Gastrocnemius medialis (tissue), 4 donors: Measurements from ENCODE around the gene CDKN1C. TPM values are rescaled to one million over a fixed set of nuclear protein-coding genes. Genes with fewer than 3 reads are reported as not detected.

Experiments
- ATAC-seq, 2 donors: fragments of 150-250 bp; one replicate each; pipeline ENCODE4 v1.9.1; 2016
- DNase-seq, 2 donors: peaks; one replicate each; pipeline ENCODE4 v3.0.0-alpha.2; 2019
- H3K27ac ChIP-seq, 4 donors: fragments of 200-600 bp; sonication (generic); 1 replicate in 1 of 4; 2 replicates in 3 of 4; pipeline ENCODE4 v1.5.1; 2016 to 2018; ENCODE audit warnings: mild to moderate bottlenecking in 2 of 4, moderate library complexity in 1 of 4
- H3K27me3 ChIP-seq, 3 donors: fragments of 200-600 bp; sonication (generic) in 2 of 3; 1 replicate in 1 of 3; 2 replicates in 2 of 3; pipeline versions ENCODE4 v1.5.1 to v1.6.0; 2016 to 2019; ENCODE audit warnings: mild to moderate bottlenecking in 1 of 3, moderate library complexity in 1 of 3
- H3K36me3 ChIP-seq, 2 donors: fragments of 200-600 bp; sonication (generic) in 1 of 2; one replicate each; pipeline ENCODE4 v1.5.1; 2017 to 2018
- H3K4me1 ChIP-seq, 2 donors: fragments of 200-600 bp; sonication (generic) in 1 of 2; one replicate each; pipeline ENCODE4 v1.5.1; 2016 to 2017; ENCODE audit warnings: mild to moderate bottlenecking in 2 of 2
- H3K4me3 ChIP-seq, 4 donors: fragments of 200-600 bp; sonication (generic) in 3 of 4; 1 replicate in 1 of 4; 2 replicates in 3 of 4; pipeline ENCODE4 v1.5.1; 2016 to 2019; ENCODE audit warnings: mild to moderate bottlenecking in 2 of 4
- H3K9me3 ChIP-seq, 3 donors: fragments of 200-600 bp; sonication (generic) in 2 of 3; 1 replicate in 1 of 3; 2 replicates in 2 of 3; pipeline ENCODE4 v1.5.1; 2016 to 2019
- POLR2A ChIP-seq, 2 donors: fragments of 450-650 bp; IDR thresholded peaks; one replicate each; pipeline ENCODE4 v1.6.1; 2017; ENCODE audit warnings: antibody characterized with exemption in 2 of 2, mild to moderate bottlenecking in 2 of 2, moderate library complexity in 2 of 2
- in situ Hi-C, 4 donors: fragments of 200-750 bp; cut with MboI; loops; one replicate each; pipeline versions ENCODE4 v1.15.0 to v1.8.0; 2017; ENCODE audit warnings: low sequenced_read_pairs in 4 of 4
- intact Hi-C: fragments of 100-400 bp; cut with DNase I; formaldehyde crosslinking; loops from one replicate; pipeline ENCODE4 v1.15.1; 2023; ENCODE audit warnings: low total_unique reads
- total RNA-seq, 4 donors: library from RNA; depleted of rRNA; stranded (reverse); fragments of >200 nt; gene quantifications; one replicate each; pipeline versions ENCODE4 v1.1.0 to v1.2.3, GENCODE V29; 2016
- TF ChIP-seq, protein P1 (sequence below), 5 experiments: fragments of 450-650 bp in 3 of 5; fragments of 200-600 bp in 2 of 5; sonication (generic) in 2 of 5; IDR thresholded peaks in 4 of 5; conservative IDR thresholded peaks in 1 of 5; 1 replicate in 4 of 5; 2 replicates in 1 of 5; pipeline ENCODE4 v1.5.1; 2016 to 2019; ENCODE audit warnings: antibody characterized with exemption in 5 of 5, mild to moderate bottlenecking in 3 of 5, moderate library complexity in 3 of 5

The CDKN1C gene
- total RNA-seq, 4 donors from 2014 or later = 22.0 to 56.9 (median 38.5) TPM

DNA sequence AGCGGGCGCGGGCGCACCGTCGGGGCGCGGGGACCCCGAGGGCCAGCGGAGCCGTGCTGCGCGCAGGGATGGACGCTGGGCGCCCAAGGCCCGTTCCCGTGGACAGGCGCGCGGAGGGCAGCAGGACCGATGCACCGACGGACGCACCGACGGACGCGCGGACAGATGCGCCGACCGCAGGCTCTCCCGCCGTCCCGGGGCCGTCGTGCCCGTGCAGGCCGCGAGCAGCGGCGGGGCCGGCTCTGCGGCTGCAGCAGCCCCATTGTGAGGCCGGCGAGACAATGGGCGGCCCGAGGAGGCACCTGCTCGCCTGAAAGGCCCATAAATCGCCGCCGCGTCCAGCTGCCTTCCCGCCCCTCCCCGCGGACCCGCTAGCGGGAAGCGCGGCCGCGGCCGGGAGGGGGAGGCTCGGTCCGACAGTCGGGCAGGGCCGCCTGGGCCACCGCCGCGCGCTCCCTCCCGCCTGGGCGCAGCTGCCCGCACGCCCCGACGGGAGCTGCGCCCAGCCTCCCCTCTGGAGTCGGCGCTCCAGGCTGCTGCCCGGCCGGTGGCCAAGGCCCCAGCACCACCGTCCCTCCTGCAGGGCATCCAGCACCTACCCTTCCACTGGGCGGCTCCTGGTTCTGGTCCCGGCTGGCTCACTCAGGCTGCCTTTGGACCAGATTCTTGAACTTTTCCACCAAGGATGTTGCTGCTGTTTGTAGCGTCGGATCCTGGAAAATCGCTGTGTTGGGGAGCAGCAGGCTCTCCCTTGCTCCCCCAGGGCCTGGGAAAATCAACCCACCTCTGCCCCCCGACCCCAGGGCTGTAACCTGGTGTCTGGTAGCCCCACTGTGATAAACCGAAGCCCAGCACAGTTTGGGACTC is 15.8 kb downstream of the CDKN1C start:
- no peak overlapping the region for H3K4me3 ChIP-seq
- H3K9me3 ChIP-seq = no peaks in the 10 kb centered on the region
- H3K27me3 ChIP-seq = peaks cover 28 to 40% (median 34%) of the 10 kb centered on the region in 3 donors
- no peak for ATAC-seq
- in situ Hi-C loops = no loop called here
- no peak for DNase-seq
- TF ChIP-seq, protein P1, sequence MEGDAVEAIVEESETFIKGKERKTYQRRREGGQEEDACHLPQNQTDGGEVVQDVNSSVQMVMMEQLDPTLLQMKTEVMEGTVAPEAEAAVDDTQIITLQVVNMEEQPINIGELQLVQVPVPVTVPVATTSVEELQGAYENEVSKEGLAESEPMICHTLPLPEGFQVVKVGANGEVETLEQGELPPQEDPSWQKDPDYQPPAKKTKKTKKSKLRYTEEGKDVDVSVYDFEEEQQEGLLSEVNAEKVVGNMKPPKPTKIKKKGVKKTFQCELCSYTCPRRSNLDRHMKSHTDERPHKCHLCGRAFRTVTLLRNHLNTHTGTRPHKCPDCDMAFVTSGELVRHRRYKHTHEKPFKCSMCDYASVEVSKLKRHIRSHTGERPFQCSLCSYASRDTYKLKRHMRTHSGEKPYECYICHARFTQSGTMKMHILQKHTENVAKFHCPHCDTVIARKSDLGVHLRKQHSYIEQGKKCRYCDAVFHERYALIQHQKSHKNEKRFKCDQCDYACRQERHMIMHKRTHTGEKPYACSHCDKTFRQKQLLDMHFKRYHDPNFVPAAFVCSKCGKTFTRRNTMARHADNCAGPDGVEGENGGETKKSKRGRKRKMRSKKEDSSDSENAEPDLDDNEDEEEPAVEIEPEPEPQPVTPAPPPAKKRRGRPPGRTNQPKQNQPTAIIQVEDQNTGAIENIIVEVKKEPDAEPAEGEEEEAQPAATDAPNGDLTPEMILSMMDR (IDR thresholded peaks at IDR 0.05 in 4 of 5, conservative IDR thresholded peaks at IDR 0.05 in 1 of 5) = no peak
- no peak for TF ChIP-seq POLR2A (IDR thresholded peaks at IDR 0.05)
- no peak overlapping the region for H3K27ac ChIP-seq
- no peaks in the 10 kb centered on the region for H3K4me1 ChIP-seq
- intact Hi-C loops = no loop called here
- no peaks in the 10 kb centered on the region for H3K36me3 ChIP-seq

DNA sequence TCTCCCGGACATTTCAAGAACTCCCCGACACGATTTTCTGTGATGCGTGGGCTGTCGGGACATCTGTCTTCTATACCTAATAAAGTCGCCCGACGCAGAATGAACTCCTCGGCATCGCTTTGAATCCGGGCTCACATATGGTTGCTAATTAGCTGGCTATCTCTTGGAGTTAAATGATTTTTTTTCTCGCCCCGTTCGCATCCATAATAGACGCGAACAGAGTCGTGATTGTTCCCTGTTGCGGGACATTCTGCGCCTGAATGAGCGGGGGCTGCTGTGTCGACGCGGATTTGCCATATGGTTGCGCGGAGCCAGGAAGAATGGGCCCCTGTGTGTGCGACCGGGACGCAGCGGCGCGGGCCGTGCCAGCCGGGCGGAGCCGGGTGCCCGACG is 16.4 kb downstream of the CDKN1C start:
- no peak for TF ChIP-seq POLR2A (IDR thresholded peaks at IDR 0.05)
- TF ChIP-seq, protein P1 (IDR thresholded peaks at IDR 0.05 in 4 of 5, conservative IDR thresholded peaks at IDR 0.05 in 1 of 5) = no peak
- DNase-seq (no peak), ATAC-seq (no peak)
- Histone ChIP-seq H3K27ac (no peak overlapping the region), H3K4me1 (no peaks in the 10 kb centered on the region), H3K4me3 (no peak overlapping the region), H3K9me3 (no peaks in the 10 kb centered on the region), H3K36me3 (no peaks in the 10 kb centered on the region), H3K27me3 (peaks cover 28 to 40% (median 34%) of the 10 kb centered on the region in 3 donors)
- intact Hi-C loops (no loop called here), in situ Hi-C loops (no loop called here)

DNA sequence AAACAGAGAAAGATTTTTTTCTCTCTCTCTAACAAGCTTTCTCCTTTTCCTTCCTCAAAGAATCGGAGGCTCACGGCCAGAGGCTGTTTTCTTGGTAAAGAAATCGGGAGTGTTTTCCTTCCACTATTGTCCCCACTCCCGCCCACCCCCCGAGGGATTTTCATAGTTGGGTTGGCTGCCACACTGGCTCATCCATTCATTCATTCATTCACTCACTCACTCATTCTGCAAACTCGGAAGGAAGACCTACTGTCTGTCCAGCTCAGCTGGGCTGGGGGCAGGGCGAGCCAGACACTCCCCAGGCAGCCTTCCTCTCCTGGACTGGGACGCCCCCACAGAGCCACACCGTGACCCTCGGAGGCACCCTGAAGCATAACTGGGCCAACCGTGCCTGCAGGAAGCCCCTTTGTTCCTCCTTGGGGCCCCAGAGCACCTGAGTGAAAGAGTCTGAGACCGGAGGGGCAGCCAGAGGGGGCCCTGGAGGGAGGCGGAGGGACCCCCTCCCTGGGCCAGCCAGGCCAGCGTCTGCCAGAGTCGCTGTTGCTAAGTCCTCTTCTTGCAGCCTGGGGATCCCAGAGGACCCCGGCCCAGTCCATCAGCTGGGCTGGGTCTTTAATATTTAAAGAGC is 17.0 kb downstream of the CDKN1C start:
- DNase-seq (no peak), ATAC-seq (no peak)
- H3K4me3 ChIP-seq = peak overlapping the region in 1 of 4 donors; percentile 23
- no peaks in the 10 kb centered on the region for H3K9me3 ChIP-seq
- TF ChIP-seq, protein P1 (IDR thresholded peaks at IDR 0.05 in 4 of 5, conservative IDR thresholded peaks at IDR 0.05 in 1 of 5) = no peak
- no peak for TF ChIP-seq POLR2A (IDR thresholded peaks at IDR 0.05)
- in situ Hi-C loops (no loop called here), intact Hi-C loops (no loop called here)
- no peaks in the 10 kb centered on the region for H3K36me3 ChIP-seq
- no peaks in the 10 kb centered on the region for H3K4me1 ChIP-seq
- no peak overlapping the region for H3K27ac ChIP-seq
- H3K27me3 ChIP-seq = peaks cover 28 to 41% (median 34%) of the 10 kb centered on the region in 3 donors

DNA sequence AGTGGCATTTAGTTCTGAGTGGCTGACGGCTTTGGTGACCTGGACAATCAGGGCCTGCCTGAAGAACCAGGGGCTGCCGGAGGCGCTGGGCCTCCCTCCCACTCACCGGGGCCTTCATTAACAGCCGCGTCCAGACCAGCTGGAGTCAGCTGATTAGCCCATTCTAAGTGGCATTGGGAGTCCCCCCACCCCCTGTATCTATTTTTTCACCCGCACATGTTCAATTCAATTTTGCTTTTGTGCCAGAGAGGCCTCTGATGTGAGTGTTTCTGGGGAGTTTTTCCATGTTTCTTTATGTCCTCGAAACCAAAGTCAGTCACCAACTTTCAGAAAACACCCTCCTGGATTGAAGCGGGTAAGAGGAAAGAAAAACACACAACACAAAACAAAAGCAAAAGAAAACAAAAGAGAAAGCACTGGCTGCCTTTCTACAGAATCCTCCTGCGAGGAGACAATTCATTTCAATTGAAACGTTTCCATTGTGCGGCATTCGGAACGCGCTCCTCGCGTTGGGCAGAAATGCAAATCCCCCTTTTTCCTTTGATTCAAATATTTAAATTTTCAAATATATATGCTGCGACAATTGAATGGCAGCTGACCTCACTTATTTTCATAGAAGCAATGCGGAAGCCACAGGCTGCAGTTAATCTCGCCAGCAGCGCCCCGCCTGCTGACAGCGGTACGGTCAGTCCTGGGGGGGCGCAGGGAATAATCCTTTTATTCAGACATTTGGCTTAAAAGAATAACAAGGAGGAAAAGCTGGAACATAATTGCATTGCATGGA is 17.7 kb downstream of the CDKN1C start:
- no peaks in the 10 kb centered on the region for H3K4me1 ChIP-seq
- TF ChIP-seq, protein P1 (IDR thresholded peaks at IDR 0.05 in 4 of 5, conservative IDR thresholded peaks at IDR 0.05 in 1 of 5) = no peak
- TF ChIP-seq POLR2A (IDR thresholded peaks at IDR 0.05) = no peak
- H3K4me3 ChIP-seq = peak overlapping the region in 1 of 4 donors; percentile 23
- H3K36me3 ChIP-seq = no peaks in the 10 kb centered on the region
- in situ Hi-C loops (no loop called here), intact Hi-C loops (no loop called here)
- DNase-seq = no peak
- ATAC-seq = no peak
- H3K27ac ChIP-seq = no peak overlapping the region
- H3K27me3 ChIP-seq = peaks cover 34 to 48% (median 35%) of the 10 kb centered on the region in 3 donors
- H3K9me3 ChIP-seq = no peaks in the 10 kb centered on the region
